Right atrium auricular region (tissue), 2 donors: ENCODE results near the gene HHIPL1. TPM values are rescaled to one million over a fixed set of nuclear protein-coding genes. Genes with fewer than 3 reads are reported as not detected.
"Not testable (repeated sequence)": the region's sequence is repeated elsewhere in the genome, so short reads cannot be mapped to it uniquely, and the experiment has no call there.

Source experiments
- DNase-seq: peaks from one replicate; pipeline ENCODE4 v3.0.0-alpha.2; 2019; ENCODE audit warnings: low spot score
- H3K27ac ChIP-seq, 2 donors: fragments of 200-600 bp; sonication (generic); 1 replicate in 1 of 2; 2 replicates in 1 of 2; pipeline ENCODE4 v1.5.1; 2016 to 2019
- H3K27me3 ChIP-seq, 2 donors: fragments of 200-600 bp; sonication (generic); one replicate each; pipeline versions ENCODE4 v1.5.1 to v1.6.0; 2017 to 2019
- H3K36me3 ChIP-seq: fragments of 200-600 bp; sonication (generic); one replicate; pipeline ENCODE4 v1.5.1; 2016
- H3K4me1 ChIP-seq, 2 donors: fragments of 200-600 bp; sonication (generic); one replicate each; pipeline versions ENCODE4 v1.5.1 to v1.6.0; 2017 to 2019
- H3K4me3 ChIP-seq, 2 donors: fragments of 200-600 bp; sonication (generic); 1 replicate in 1 of 2; 2 replicates in 1 of 2; pipeline ENCODE4 v1.5.1; 2017 to 2019; ENCODE audit warnings: mild to moderate bottlenecking in 1 of 2, moderate library complexity in 1 of 2
- H3K9me3 ChIP-seq, 2 donors: fragments of 200-600 bp; sonication (generic); one replicate each; pipeline ENCODE4 v1.5.1; 2019
- total RNA-seq, 2 donors: library from RNA; depleted of rRNA; stranded (reverse); fragments of >200 nt; gene quantifications; one replicate each; pipeline ENCODE4 v1.1.0, GENCODE V29; 2016
- TF ChIP-seq, protein P1 (sequence below), 2 donors: fragments of 200-600 bp; sonication (generic); IDR thresholded peaks; one replicate each; pipeline ENCODE4 v1.5.1; 2019; ENCODE audit warnings: antibody characterized with exemption in 2 of 2

The HHIPL1 gene
- total RNA-seq, 2 donors from 2014 or later: 1.8 to 2.4 TPM

DNA sequence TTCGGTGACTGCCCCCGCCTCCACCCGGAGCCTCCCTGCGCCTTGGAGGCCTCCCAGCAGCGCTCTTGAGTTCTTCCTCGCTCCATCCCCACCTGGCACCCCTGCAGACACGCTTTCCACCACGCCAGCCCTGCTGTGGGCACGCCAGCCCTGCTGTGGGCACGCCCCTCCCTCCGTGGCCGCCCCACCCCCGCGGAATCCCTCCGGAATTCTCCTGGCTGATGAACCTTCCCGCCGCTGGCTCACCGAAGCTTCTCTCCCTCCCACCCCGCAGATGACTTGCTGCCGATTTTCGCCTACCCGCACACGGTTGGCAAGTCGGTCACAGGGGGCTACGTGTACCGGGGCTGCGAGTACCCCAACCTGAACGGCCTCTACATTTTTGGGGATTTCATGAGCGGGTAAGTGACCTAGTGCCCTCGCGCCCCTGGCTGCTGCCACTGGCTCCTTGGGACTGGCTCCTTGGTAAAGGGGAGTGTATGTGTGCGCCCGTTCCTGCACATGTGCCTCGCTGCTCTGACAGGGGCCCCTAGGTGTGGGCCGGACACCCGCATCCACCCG, 15.2 kb downstream of the HHIPL1 start:
- no peak for DNase-seq
- Histone ChIP-seq H3K27me3 (peaks cover 0 to 3% of the 10 kb centered on the region in 2 donors), H3K9me3 (no peaks in the 10 kb centered on the region), H3K36me3 (no peaks in the 10 kb centered on the region), H3K27ac (no peak overlapping the region), H3K4me3 (no peak overlapping the region), H3K4me1 (peaks cover 0 to 7% of the 10 kb centered on the region in 2 donors)
- TF ChIP-seq, protein P1, sequence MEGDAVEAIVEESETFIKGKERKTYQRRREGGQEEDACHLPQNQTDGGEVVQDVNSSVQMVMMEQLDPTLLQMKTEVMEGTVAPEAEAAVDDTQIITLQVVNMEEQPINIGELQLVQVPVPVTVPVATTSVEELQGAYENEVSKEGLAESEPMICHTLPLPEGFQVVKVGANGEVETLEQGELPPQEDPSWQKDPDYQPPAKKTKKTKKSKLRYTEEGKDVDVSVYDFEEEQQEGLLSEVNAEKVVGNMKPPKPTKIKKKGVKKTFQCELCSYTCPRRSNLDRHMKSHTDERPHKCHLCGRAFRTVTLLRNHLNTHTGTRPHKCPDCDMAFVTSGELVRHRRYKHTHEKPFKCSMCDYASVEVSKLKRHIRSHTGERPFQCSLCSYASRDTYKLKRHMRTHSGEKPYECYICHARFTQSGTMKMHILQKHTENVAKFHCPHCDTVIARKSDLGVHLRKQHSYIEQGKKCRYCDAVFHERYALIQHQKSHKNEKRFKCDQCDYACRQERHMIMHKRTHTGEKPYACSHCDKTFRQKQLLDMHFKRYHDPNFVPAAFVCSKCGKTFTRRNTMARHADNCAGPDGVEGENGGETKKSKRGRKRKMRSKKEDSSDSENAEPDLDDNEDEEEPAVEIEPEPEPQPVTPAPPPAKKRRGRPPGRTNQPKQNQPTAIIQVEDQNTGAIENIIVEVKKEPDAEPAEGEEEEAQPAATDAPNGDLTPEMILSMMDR (IDR thresholded peaks at IDR 0.05): no peak

DNA sequence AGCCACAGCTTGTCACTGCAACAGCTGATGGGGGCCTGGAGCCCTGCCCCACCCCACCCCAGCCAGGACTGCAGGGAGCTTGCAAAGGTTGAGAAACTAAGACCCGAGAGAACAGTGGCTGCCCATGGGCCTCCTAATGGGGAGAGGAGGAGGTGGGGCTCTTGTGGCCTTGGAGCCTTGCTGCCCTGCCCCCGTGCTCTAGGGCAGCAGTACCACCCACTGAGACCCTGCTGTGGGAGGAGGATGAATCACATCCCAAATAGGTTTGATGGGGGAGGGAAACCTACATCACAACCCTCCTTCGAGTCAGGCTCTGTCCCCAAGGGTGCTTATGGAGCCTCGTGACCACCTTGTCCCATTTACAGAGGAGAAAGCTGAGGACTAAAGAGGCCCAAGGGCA, 15.9 kb downstream of the HHIPL1 start:
- no peaks in the 10 kb centered on the region for H3K9me3 ChIP-seq
- no peak for DNase-seq
- no peaks in the 10 kb centered on the region for H3K36me3 ChIP-seq

DNA sequence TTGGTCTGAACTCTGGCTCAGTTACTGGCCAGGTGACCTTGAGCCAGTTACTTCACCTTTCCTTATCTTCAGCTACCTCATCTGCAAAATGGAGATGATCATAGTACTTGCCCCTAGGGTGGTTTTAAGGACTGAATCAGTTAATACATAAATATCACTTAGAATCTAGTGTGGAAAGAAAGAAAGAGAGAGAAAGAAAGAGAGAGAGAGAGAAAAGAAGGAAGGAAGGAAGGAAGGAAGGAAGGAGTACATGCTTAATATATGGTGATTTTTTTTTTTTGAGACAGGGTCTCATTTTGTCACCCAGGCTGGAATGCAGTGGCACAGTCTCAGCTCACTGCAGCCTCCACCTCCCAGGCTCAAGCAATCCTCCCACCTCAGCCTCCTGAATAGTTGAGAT, 16.3 kb downstream of the HHIPL1 start:
- H3K4me3 ChIP-seq, H3K4me1 ChIP-seq, H3K36me3 ChIP-seq, H3K9me3 ChIP-seq, H3K27ac ChIP-seq, H3K27me3 ChIP-seq, DNase-seq: not testable (repeated sequence)

More for the DNA sequence above, 15.9 kb downstream of the HHIPL1 start:
- Histone ChIP-seq H3K4me3 (no peak overlapping the region), H3K27me3 (peaks cover 0 to 3% of the 10 kb centered on the region in 2 donors), H3K27ac (no peak overlapping the region), H3K4me1 (peaks cover 0 to 7% of the 10 kb centered on the region in 2 donors)
- TF ChIP-seq, protein P1 (IDR thresholded peaks at IDR 0.05): no peak

DNA sequence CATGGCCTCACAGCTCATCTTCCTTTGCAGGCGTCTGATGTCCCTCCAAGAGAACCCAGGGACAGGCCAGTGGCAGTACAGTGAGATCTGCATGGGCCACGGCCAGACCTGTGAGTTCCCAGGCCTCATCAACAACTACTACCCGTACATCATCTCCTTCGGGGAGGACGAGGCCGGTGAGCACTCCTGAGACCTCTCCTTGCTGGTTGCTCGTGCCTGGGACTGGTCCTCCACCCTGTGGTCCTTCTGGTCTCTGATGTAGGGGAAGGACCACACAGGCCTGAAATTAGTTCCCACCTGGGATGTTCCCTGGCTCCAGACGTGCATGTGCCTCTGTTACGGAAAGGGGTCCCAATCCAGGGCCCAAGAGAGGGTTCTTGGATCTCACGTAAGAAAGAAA, 17.9 kb downstream of the HHIPL1 start:
- H3K36me3 ChIP-seq: no peaks in the 10 kb centered on the region
- peaks cover 0 to 3% of the 10 kb centered on the region in 2 donors for H3K27me3 ChIP-seq
- DNase-seq: no peak
- H3K27ac ChIP-seq: no peak overlapping the region
- H3K4me1 ChIP-seq: peaks cover 0 to 7% of the 10 kb centered on the region in 2 donors
- H3K9me3 ChIP-seq: no peaks in the 10 kb centered on the region
- TF ChIP-seq, protein P1 (IDR thresholded peaks at IDR 0.05): no peak
- H3K4me3 ChIP-seq: no peak overlapping the region

DNA sequence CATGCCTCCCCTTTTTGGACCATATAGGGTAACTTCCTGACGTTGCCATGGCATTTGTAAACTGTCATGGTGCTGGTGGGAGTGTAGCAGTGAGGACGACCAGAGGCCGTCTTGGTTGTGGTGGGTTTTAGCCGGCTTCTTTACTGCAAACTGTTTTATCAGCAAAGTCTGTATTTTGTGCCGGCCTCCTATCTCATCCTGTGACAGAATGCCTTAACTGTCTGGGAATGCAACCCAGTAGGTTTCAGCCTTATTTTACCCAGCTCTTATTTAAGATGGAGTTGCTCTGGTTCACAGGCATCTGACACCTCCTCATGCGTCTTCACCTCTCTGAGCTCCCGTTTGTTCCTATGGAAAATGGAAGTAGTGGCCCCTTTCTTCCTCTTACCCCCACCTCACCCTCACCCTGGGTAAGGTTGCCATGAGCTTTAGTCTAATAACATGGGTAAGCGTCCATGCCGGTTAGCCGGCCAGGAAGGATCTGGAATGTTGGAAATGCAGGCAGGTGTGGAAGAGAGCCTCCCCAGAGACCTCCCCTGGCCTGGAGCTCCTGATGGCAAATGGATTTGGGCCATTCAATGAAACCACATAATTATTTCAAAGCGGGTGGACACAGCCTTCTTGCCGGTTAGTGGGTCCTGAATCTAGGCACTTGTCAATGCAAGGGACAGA, 18.6 kb downstream of the HHIPL1 start:
- H3K36me3 ChIP-seq: no peaks in the 10 kb centered on the region

More for the DNA sequence above, 18.6 kb downstream of the HHIPL1 start:
- H3K4me3 ChIP-seq: no peak overlapping the region
- no peak for DNase-seq
- peaks cover 0 to under 1% of the 10 kb centered on the region in 2 donors for H3K4me1 ChIP-seq
- no peaks in the 10 kb centered on the region for H3K9me3 ChIP-seq
- TF ChIP-seq, protein P1 (IDR thresholded peaks at IDR 0.05): no peak
- peaks cover 0 to 3% of the 10 kb centered on the region in 2 donors for H3K27me3 ChIP-seq
- no peak overlapping the region for H3K27ac ChIP-seq
